WERI-Rb-1 (cell line): ENCODE data around the gene GYPE.
"Not testable (repeated sequence)": the region's sequence is repeated elsewhere in the genome, so short reads cannot be mapped to it uniquely, and the experiment has no call there.

Experiments
- DNase-seq: peaks from one replicate; pipeline ENCODE4 v3.0.0-alpha.2; 2020
- H3K27ac ChIP-seq: fragments of 250-450 bp; sonication (Bioruptor Pico); 2 replicates; pipeline ENCODE4 v1.5.1; 2020; ENCODE audit warnings: mild to moderate bottlenecking, moderate library complexity
- H3K27me3 ChIP-seq: fragments of 250-450 bp; sonication (Bioruptor Pico); 2 replicates; pipeline ENCODE4 v1.5.1; 2021; ENCODE audit warnings: mild to moderate bottlenecking, low read depth, moderate library complexity; ENCODE audit not compliant: insufficient read depth, severe bottlenecking
- H3K36me3 ChIP-seq: fragments of 250-450 bp; sonication (Bioruptor Pico); 2 replicates; pipeline ENCODE4 v1.5.1; 2020; ENCODE audit warnings: mild to moderate bottlenecking, moderate library complexity
- H3K4me3 ChIP-seq: 2 replicates; pipeline ENCODE4 v1.5.1; 2011; ENCODE audit warnings: low read depth, mild to moderate bottlenecking, control low read depth, low read length
- H3K9me3 ChIP-seq: fragments of 250-450 bp; sonication (Bioruptor Pico); 2 replicates; pipeline ENCODE4 v1.5.1; 2021; ENCODE audit warnings: mild to moderate bottlenecking, moderate library complexity; ENCODE audit not compliant: severe bottlenecking
- TF ChIP-seq, protein P1 (sequence below): IDR thresholded peaks from 2 replicates; pipeline ENCODE4 v1.5.1; 2011; ENCODE audit warnings: low read depth, mild to moderate bottlenecking, control low read depth, inconsistent platforms, low read length

The GYPE gene

DNA sequence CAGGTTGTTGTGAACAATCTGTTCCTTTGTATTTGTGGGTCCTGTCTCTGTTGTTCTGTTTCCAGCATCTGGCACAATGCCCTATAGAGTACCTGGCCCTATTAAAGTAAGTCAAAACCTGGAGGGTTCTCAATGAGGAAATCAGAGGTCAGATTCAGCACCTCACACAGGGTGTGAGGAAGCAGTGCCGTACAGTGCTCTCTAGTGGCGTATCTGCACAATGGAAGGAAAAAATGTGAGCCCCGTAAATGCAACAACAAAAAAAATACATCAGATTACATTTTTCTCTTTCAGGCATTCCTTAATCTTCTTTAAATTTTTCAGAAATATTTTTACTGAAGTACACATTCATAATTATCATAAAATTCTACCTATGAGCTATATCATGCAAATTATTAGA lies 2.5 kb upstream of the GYPE start:
- DNase-seq = peak; percentile 46
- H3K36me3 ChIP-seq, H3K27me3 ChIP-seq, H3K9me3 ChIP-seq, H3K27ac ChIP-seq, H3K4me3 ChIP-seq: not testable (repeated sequence)
- TF ChIP-seq, protein P1, sequence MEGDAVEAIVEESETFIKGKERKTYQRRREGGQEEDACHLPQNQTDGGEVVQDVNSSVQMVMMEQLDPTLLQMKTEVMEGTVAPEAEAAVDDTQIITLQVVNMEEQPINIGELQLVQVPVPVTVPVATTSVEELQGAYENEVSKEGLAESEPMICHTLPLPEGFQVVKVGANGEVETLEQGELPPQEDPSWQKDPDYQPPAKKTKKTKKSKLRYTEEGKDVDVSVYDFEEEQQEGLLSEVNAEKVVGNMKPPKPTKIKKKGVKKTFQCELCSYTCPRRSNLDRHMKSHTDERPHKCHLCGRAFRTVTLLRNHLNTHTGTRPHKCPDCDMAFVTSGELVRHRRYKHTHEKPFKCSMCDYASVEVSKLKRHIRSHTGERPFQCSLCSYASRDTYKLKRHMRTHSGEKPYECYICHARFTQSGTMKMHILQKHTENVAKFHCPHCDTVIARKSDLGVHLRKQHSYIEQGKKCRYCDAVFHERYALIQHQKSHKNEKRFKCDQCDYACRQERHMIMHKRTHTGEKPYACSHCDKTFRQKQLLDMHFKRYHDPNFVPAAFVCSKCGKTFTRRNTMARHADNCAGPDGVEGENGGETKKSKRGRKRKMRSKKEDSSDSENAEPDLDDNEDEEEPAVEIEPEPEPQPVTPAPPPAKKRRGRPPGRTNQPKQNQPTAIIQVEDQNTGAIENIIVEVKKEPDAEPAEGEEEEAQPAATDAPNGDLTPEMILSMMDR = peak; percentile 61; the same call in 1 of the 2 replicates

DNA sequence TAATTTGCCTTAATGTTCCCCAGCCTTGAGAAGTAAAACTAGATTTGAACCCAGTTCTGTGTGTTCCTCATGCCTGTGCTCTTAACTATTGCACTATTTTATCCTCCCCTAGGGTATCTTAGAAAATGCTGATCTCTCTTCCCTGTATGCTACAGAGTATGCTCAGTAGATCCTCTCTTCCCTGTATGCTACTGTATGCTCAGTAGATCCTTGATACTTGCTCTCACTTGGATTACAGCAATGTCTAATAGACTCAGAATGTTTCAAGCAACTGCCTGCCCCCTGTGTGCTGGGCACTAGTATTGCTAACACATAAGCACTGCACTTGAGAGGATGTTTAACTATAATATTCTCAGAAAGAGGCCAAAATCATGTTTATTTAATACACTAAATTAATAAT lies 928 bp downstream of the GYPE start:
- not testable (repeated sequence) for H3K36me3 ChIP-seq, DNase-seq, H3K4me3 ChIP-seq, H3K27ac ChIP-seq, H3K27me3 ChIP-seq, H3K9me3 ChIP-seq

DNA sequence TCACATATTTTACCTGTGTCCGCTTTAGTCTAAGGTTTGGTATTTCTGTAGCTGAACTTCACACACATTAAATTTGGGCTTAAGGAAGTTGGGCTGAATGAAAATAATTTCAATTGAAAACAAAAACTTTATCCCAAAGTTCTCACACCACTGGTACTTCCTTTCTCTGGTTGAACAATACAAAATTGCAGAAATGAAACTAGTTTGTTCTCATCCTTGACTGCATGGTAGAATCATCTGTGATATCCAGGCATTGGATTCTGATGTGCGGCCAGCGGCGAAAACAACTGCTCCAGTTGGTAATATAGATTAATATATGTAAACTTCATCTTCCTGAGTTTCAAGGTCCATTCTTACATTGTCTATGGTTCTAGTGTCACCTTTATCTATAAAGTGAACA lies 15.0 kb downstream of the GYPE start:
- DNase-seq, H3K4me3 ChIP-seq, H3K27me3 ChIP-seq, H3K36me3 ChIP-seq, H3K27ac ChIP-seq, H3K9me3 ChIP-seq: not testable (repeated sequence)

DNA sequence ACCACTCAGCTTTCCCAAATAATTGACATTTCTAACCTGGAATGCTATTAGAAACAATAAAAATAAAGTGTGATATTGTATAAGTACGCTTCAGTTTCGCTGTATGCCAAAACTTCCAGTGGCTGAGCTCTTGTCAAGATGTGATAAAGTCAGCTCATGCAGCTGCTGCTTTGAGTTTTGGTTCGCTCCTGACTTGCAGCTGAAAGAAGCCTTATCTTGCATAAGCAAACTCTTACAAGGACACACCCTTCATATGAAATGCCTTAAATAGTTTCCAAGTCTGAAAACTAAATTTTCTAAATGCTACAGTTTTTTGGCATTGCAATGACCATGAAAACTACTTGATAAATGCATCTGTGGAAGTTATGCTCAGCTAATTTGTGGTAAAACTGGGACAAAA lies 17.2 kb downstream of the GYPE start:
- not testable (repeated sequence) for H3K27me3 ChIP-seq, DNase-seq, H3K36me3 ChIP-seq, H3K27ac ChIP-seq, H3K4me3 ChIP-seq, H3K9me3 ChIP-seq

DNA sequence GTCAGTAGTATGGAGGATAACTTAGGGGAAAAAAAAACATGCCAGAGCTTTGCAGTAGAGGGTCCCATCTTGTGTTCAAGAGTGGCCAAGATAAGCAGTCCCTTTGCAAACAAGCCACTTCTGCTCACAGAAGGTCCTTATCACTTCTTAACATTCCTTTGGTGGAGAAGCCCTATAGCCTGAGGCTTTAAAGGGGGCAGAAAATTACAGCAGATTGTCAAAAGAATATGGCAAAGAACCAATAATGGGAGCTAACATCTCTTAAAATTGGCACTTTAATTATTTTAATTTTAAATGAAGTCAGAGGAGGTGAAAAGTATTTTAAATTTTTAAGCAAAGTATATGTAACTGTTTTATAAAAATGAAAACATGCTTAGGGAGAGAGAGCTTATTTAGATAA lies 20.4 kb downstream of the GYPE start:
- not testable (repeated sequence) for H3K27me3 ChIP-seq, H3K9me3 ChIP-seq, H3K4me3 ChIP-seq, H3K36me3 ChIP-seq, H3K27ac ChIP-seq, DNase-seq

DNA sequence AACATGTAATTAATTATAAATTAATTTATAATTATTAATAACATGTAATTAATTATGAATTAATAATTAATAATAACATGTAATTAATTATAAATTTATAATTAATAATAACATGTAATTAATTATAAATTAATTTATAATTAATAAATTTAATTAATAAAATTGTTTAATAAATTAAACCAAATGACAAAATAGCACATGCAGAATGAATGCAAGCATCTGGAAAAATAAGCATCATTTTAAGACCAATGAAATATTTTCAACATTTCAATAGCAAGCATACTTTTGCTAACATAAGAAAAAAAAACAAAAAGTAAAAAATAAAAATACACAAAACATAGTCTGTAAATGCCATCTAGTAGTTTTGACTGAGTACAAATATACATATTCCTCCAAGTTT lies 21.8 kb downstream of the GYPE start:
- H3K36me3 ChIP-seq = no peaks in the 10 kb centered on the region
- no peaks in the 10 kb centered on the region for H3K27me3 ChIP-seq
- no peaks in the 10 kb centered on the region for H3K9me3 ChIP-seq
- H3K27ac ChIP-seq = no peak overlapping the region
- H3K4me3 ChIP-seq = no peak overlapping the region
- no peak for DNase-seq
- TF ChIP-seq, protein P1 = no peak

DNA sequence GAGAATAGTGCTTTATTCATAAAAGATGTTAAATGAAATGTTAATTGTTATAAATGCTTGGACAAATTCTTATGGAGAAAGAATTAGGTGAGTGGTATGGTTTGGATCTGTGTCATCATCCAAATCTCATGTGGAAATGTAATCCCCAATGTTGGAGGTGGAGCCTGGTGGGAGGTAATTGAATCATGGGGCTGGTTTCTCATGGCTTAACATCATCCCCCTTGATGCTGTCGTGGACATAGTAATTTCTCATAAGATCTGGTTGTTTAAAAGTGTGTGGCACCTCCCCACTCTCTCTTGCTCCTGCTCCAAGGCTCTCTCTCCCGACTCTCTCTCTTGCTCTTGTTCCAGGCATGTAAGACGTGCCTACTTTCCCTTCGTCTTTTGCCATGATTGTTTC lies 22.5 kb downstream of the GYPE start:
- no peaks in the 10 kb centered on the region for H3K36me3 ChIP-seq
- H3K9me3 ChIP-seq = no peaks in the 10 kb centered on the region
- TF ChIP-seq, protein P1 = no peak
- H3K27ac ChIP-seq = no peak overlapping the region
- no peak for DNase-seq
- no peaks in the 10 kb centered on the region for H3K27me3 ChIP-seq
- no peak overlapping the region for H3K4me3 ChIP-seq

DNA sequence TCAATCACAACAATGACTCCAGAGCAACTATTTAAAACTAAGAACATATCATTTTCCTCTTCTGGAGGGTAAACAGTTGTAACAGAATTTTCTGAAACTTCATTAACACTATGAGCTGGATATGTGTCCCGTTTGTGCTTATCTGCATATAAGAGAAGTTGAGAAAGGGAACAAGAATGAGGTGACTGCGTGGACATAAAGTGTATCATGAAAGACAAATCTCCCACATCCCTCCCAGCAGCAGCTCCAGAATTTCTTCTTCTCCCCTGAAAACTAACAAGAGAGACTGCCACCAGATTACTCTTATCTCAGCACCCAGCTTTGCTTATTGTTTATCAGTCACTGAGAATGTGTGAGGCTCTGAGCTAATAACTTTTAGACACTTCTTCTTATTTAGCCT lies 25.8 kb downstream of the GYPE start:
- H3K27me3 ChIP-seq, H3K4me3 ChIP-seq, DNase-seq, H3K27ac ChIP-seq, H3K9me3 ChIP-seq, H3K36me3 ChIP-seq: not testable (repeated sequence)

DNA sequence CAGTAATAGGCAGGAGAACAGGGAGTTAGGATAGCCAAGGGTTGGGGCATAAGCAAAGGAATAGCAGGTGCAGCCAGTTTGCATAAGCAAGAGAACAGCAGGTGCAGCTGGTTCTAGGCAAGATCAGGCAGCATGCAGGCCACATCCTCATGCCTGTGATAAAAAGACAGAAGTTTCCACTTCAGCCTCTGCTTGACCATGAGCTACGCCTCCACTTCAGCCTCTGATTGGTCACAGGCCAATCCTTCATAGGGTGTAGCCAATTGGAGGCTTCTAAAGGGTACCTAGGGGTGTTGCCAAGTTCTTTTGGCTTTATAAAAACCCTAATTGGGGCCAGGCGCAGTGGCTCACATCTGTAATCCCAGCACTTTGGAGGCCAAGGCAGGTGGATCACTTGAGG lies 30.0 kb downstream of the GYPE start:
- not testable (repeated sequence) for H3K27me3 ChIP-seq, H3K36me3 ChIP-seq, H3K4me3 ChIP-seq, H3K9me3 ChIP-seq, H3K27ac ChIP-seq, DNase-seq

DNA sequence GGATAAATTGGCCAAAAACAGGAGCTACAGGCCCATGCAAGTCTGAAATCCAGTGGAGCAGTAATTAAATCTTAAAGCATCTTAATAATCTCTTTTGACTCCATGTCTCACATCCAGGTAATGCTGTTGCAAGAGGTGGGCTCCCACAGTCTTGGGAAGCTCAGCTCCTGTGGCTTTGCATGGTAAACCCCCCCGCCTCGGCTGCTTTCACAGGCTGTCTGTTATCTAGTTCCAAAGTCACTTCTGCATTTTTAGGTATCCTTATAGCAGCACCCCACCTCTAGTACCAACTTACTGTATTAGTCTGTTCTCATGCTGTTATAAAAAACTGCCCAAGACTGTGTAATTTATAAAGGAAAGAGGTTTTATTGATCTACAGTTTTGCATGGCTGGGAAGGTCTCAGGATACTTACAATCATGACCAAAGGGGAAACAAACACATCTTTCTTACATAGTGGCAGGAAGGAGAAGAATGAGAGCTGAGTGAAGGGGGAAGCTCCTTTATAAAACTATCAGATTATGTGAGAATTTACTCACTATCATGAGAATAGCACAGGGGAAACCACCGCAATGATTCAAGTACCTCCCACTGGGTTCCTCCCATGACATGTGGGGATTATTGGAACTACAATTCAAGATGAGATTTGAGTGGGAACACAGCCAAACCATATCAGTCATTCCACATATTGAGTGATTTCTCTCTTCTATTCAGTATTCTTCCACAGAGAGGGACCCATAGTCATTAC lies 34.7 kb downstream of the GYPE start:
- not testable (repeated sequence) for H3K9me3 ChIP-seq

DNA sequence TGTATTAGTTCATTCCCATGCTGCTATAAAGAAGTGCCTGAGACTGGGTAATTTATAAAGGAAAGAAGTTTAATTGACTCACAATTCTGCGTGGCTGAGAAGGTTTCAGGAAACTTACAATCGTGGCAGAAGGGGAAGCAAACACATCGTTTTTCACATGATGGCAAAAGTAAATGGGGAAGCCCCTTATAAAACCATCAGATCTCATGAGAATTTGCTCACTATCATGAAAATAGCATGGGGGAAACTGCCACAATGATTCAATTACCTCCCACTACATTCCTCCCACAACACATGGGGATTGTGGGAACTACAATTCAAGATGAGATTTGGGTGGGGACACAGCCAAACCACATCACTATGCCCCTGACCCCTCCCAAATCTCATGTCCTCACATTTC lies 35.4 kb downstream of the GYPE start:
- not testable (repeated sequence) for H3K9me3 ChIP-seq, H3K27ac ChIP-seq, H3K36me3 ChIP-seq, H3K27me3 ChIP-seq, DNase-seq, H3K4me3 ChIP-seq

More for the DNA sequence above, 34.7 kb downstream of the GYPE start:
- H3K27me3 ChIP-seq, H3K27ac ChIP-seq, H3K4me3 ChIP-seq, DNase-seq, H3K36me3 ChIP-seq: not testable (repeated sequence)

DNA sequence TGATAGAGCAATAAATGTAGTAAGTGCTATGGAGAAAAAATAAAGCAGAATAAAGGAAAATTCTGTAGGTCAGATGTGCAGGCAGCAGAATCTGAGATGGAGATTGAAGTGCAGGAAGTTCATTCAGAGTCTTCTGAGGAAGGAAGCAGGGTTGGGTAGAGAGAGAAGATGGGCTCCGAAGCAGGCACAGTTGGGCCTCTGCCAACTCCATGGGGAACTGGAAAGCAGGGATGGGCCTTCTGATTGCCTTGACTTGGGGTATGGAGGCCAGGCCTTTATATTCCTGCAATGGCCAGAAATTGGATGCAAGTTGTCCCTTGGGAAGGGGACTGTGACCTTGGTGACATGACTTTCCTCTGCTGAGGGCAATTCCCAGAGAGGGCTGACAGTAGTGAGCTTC lies 42.6 kb downstream of the GYPE start:
- H3K4me3 ChIP-seq, DNase-seq, H3K9me3 ChIP-seq: not testable (repeated sequence)

More for the DNA sequence above, 42.6 kb downstream of the GYPE start:
- not testable (repeated sequence) for H3K27ac ChIP-seq, H3K36me3 ChIP-seq, H3K27me3 ChIP-seq
